Dendritic cell treated with granulocyte-macrophage colony-stimulating factor and Interleukin-4, amounts not matched to agents 40 ng/mL and 50 ng/mL, for 4 days (primary cell): ENCODE data around the gene PHF14.
"Not testable (repeated sequence)": the region's sequence is repeated elsewhere in the genome, so short reads cannot be mapped to it uniquely, and the experiment has no call there.

Experiments
- H3K27ac Mint-ChIP-seq: one replicate; pipeline ENCODE4 v1.8.0; 2022; ENCODE audit warnings: mild to moderate bottlenecking, mixed read lengths
- H3K27me3 Mint-ChIP-seq: one replicate; pipeline ENCODE4 v1.8.0; 2022; ENCODE audit warnings: mild to moderate bottlenecking, mixed read lengths
- H3K36me3 Mint-ChIP-seq: one replicate; pipeline ENCODE4 v1.8.0; 2022; ENCODE audit warnings: low read depth, mixed read lengths
- H3K4me1 Mint-ChIP-seq: one replicate; pipeline ENCODE4 v1.8.0; 2022; ENCODE audit warnings: low read depth, mixed read lengths
- H3K4me3 Mint-ChIP-seq: one replicate; pipeline ENCODE4 v1.8.0; 2022; ENCODE audit warnings: mild to moderate bottlenecking, moderate library complexity, mixed read lengths
- H3K9me3 Mint-ChIP-seq: one replicate; pipeline ENCODE4 v1.8.0; 2022; ENCODE audit warnings: mixed read lengths
- intact Hi-C: fragments of 100-400 bp; cut with micrococcal nuclease; formaldehyde crosslinking; loops from one replicate; pipeline ENCODE4 v1.15.0; 2022

PHF14 gene

DNA sequence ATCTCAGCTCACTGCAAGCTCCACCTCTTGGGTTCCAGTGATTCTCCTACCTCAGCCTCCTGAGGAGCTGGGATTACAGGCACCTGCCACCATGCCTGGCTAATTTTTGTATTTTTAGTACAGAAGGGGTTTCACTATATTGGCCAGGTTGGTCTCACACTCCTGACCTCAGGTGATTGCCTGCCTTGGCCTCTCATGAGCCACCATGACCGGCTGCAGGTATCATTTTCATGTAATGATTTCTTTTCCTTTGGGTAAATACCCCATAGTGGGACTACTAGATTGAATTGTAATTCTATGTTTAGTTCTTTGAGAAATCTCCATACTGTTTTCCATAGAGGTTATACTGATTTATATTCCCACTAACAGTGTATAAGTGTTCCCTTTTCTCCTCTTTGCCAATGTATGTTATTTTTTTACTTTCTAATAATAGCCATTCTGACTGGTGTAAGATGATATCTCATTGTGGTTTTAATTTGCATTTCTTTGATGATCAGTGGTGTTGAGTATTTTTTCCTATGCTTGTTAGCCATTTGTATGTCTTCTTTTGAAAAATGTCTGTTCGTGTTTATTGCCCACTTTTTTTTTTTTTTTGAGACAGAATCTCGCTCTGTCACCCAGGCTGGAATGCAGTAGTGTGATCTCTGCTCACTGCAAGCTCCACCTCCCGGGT is 20.5 kb upstream of the PHF14 start:
- H3K4me1 Mint-ChIP-seq, H3K27ac Mint-ChIP-seq, H3K9me3 Mint-ChIP-seq, H3K4me3 Mint-ChIP-seq, H3K36me3 Mint-ChIP-seq, intact Hi-C loops, H3K27me3 Mint-ChIP-seq: not testable (repeated sequence)

DNA sequence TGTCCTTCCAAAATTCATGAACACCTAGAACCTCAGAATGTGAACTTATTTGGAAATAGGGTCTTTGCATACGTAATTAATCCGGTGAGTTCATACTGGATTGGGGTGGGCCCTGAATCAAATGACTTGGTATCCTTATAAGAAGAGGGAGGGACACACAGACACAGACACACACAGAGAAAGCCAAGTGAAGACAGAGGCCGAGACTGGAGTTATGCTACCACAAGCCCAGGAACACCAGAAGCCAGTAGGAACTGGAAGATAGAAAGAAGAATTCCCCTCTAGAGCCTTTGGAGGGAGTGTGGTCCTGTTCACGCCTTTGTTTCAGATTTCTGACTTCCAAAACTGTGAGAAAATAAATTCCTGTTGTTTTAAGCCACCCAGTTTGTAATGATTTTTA is 17.1 kb upstream of the PHF14 start:
- Mint-ChIP-seq H3K4me1 (no peaks in the 10 kb centered on the region), H3K27me3 (peaks cover 2% of the 10 kb centered on the region), H3K27ac (no peak overlapping the region), H3K9me3 (peaks cover 8% of the 10 kb centered on the region), H3K36me3 (no peaks in the 10 kb centered on the region), H3K4me3 (no peak overlapping the region)
- intact Hi-C loops = no loop called here

DNA sequence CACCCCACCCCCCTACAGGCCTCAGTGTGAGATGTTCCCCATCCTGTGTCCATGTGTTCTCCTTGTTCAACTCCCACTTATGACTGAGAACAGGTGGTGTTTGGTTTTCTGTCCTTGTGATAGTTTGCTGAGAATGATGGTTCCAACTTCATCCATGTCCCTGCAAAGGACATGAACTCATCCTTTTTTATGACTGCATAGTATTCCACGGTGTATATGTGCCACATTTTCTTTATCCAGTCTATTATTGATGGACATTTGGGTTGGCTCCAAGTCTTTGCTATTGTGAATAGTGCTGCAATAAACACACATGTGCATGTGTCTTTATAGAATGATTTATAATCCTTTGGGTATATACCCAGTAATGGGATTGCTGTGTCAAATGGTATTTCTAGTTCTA is 13.4 kb upstream of the PHF14 start:
- H3K36me3 Mint-ChIP-seq, H3K4me1 Mint-ChIP-seq, H3K4me3 Mint-ChIP-seq, H3K27me3 Mint-ChIP-seq, intact Hi-C loops, H3K27ac Mint-ChIP-seq: not testable (repeated sequence)
- H3K9me3 Mint-ChIP-seq = peaks cover 15% of the 10 kb centered on the region

DNA sequence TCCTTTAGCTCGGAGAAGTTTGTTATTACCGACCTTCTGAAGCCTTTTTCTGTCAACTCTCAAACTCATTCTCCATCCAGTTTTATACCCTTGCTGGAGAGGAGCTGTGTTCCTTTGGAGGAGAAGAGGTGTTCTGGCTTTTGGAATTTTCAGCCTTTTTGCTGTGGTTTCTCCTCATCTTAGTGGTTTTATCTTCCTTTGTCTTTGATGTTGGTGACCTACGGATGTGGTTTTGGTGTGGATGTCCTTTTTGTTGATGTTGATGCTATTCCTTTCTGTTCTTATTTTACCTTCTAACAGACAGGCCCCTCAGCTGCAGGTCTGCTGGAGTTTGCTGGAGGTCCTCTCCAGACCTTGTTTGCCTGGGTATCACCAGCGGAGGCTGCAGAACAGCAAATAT is 8.7 kb upstream of the PHF14 start:
- H3K4me3 Mint-ChIP-seq, H3K4me1 Mint-ChIP-seq, H3K27ac Mint-ChIP-seq, H3K27me3 Mint-ChIP-seq, H3K36me3 Mint-ChIP-seq, intact Hi-C loops: not testable (repeated sequence)
- peaks cover 25% of the 10 kb centered on the region for H3K9me3 Mint-ChIP-seq

- intact Hi-C loops = no loop called here
These were observed 1.5 kb upstream of the PHF14 start for GRCh38 chr7:10972174-10972573.

DNA sequence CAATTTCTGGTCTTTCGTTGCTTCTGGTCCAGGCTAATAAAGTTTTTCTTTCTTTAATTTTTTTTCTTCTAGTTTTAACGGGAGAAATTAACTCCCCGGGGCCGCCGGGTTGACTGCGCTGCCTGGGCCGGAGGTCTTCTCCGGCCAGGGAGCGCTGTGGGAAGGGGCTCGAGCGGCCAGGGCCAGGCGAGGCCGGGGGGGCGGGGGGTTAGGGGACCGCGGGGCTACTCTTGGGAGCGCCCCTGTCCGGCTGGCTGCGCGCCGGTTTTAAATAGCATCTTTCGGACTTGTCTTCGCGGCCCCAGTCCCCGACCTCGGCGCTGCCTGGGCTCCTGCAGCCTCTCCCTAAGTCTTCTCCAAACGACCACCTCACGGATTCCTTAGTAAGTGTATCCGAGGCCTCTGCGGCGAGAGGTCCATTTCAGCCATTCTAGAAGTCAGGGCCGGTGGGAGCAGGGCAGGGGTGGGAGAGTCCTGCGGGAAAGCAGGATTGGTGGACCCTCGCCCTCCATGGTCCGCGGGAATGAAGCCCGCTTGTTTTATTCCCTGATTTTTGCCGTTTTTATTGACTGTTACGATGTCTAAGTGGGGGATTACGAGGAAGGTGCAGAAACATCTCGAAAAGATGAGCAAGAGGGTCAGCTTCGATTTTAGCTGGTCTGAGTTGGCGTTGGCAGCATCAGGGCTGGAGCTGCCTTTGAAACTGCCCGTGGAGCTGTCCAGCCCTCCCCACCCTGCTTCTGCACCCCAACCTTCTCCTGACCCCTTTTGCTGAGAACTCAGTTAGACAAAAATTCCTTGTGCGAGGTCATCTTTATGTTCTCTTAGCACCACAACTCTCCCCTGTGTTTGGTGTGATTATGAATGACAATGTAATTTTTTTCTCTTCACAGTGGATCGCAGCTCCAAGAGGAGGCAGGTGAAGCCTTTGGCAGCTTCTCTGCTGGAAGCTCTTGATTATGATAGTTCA is 555 bp downstream of the PHF14 start:
- H3K4me1 Mint-ChIP-seq = peaks cover 9% of the 10 kb centered on the region

More at GRCh38 chr7:10972174-10972573, 1.5 kb upstream of the PHF14 start:
- Mint-ChIP-seq H3K4me1 (peaks cover 9% of the 10 kb centered on the region), H3K9me3 (no peaks in the 10 kb centered on the region), H3K4me3 (no peak overlapping the region), H3K36me3 (peaks cover 15% of the 10 kb centered on the region), H3K27me3 (no peaks in the 10 kb centered on the region), H3K27ac (no peak overlapping the region)

GRCh38 chr7:10977113-10977512 is 3.4 kb downstream of the PHF14 start:
- Mint-ChIP-seq H3K4me1 (peaks cover 9% of the 10 kb centered on the region), H3K4me3 (no peak overlapping the region), H3K27ac (no peak overlapping the region), H3K27me3 (no peaks in the 10 kb centered on the region), H3K9me3 (no peaks in the 10 kb centered on the region), H3K36me3 (peaks cover 22% of the 10 kb centered on the region)
- intact Hi-C loops = no loop called here

More for the DNA sequence above, 555 bp downstream of the PHF14 start:
- Mint-ChIP-seq H3K27me3 (no peaks in the 10 kb centered on the region), H3K4me3 (peak overlapping the region; percentile 85), H3K27ac (peak overlapping the region; percentile 85), H3K36me3 (peaks cover 15% of the 10 kb centered on the region), H3K9me3 (no peaks in the 10 kb centered on the region)
- intact Hi-C loops = loop anchor here (1.0 kb wide), 1 partner anchor 34 kb away; a partner anchor contains a TSS

DNA sequence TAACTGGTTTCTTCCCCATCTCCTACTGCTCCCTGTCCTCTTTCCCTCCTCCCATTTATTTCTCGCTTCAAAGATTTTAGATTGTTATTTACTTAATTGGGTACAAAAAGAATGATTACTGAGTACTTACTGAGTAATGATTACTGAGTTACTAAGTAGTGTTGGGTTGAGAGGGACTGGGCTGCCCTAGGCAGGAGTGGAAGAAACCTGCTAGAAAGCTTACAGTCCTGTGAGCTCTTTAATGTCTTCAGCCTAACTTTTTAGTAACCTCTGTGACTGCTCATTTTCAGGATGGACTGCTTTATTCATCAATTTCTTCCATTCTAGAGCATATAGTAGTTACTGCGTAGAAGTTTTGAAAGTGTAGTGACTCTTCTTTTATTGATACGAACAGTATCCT is 7.6 kb downstream of the PHF14 start:
- no peak overlapping the region for H3K27ac Mint-ChIP-seq
- peaks cover 18% of the 10 kb centered on the region for H3K36me3 Mint-ChIP-seq
- H3K27me3 Mint-ChIP-seq = no peaks in the 10 kb centered on the region
- intact Hi-C loops = no loop called here
- H3K4me1 Mint-ChIP-seq = no peaks in the 10 kb centered on the region
- H3K9me3 Mint-ChIP-seq = no peaks in the 10 kb centered on the region
- no peak overlapping the region for H3K4me3 Mint-ChIP-seq

GRCh38 chr7:10990748-10991147 is 17.1 kb downstream of the PHF14 start:
- H3K27me3 Mint-ChIP-seq, H3K4me1 Mint-ChIP-seq, H3K4me3 Mint-ChIP-seq, H3K27ac Mint-ChIP-seq, intact Hi-C loops: not testable (repeated sequence)
- Mint-ChIP-seq H3K9me3 (peaks cover 20% of the 10 kb centered on the region), H3K36me3 (peaks cover 60% of the 10 kb centered on the region)

DNA sequence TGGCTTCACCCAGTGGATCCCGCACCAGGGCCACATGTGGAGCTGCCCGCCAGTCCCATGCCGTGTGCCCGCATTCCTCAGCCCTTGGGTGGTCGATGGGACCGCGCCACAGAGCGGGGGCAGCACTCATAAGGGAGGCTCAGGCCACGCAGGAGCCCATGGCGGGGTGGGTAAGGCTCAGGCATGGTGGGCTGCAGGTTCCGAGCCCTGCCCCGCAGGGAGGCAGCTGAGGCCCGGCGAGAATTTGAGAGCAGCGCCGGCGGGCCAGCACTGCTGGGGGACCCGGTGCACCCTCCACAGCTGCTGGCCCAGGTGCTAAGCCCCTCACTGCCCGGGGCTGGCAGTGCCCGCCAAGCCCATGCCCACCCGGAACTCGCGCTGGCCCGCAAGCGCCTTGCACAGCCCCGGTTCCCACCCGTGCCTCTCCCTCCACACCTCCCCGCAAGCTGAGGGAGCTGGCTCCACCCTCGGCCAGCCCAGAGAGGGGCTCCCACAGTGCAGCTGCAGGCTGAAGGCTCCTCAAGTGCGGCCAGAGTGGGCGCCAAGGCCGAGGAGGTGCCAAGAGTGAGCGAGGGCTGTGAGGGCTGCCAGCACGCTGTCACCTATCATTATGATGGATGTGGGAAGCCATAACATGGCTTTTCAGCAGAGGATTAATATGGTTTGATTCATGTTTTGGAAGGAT is 22.0 kb downstream of the PHF14 start:
- H3K27me3 Mint-ChIP-seq, H3K4me1 Mint-ChIP-seq, H3K27ac Mint-ChIP-seq, intact Hi-C loops, H3K4me3 Mint-ChIP-seq: not testable (repeated sequence)
- Mint-ChIP-seq H3K9me3 (peaks cover 20% of the 10 kb centered on the region), H3K36me3 (peaks cover 60% of the 10 kb centered on the region)

GRCh38 chr7:10998996-10999757 is 25.5 kb downstream of the PHF14 start:
- H3K9me3 Mint-ChIP-seq = peaks cover 8% of the 10 kb centered on the region
- H3K36me3 Mint-ChIP-seq = peaks cover 51% of the 10 kb centered on the region
- no peaks in the 10 kb centered on the region for H3K4me1 Mint-ChIP-seq
- H3K27me3 Mint-ChIP-seq = no peaks in the 10 kb centered on the region
- H3K27ac Mint-ChIP-seq = no peak overlapping the region
- intact Hi-C loops = no loop called here
- H3K4me3 Mint-ChIP-seq = no peak overlapping the region

DNA sequence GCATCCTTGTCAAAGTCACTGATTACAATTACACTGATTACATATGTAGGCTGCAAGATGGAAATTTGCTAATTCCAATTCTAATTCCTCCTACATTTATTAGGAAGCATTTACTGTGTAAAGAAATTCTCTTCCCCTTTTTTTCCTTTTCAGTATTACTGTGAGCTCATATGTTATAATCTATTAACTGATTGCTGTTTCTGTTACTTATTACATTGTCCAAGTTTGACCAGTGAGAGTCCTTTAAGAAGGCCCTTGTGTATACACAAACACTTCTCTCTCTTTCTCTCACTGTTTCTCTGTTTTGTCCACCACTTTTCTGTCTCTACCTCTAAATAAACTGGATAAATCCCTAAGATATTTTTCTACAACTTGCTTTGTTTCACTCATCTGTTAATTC is 31.5 kb downstream of the PHF14 start:
- H3K4me3 Mint-ChIP-seq = no peak overlapping the region
- H3K4me1 Mint-ChIP-seq = peaks cover 6% of the 10 kb centered on the region
- H3K9me3 Mint-ChIP-seq = no peaks in the 10 kb centered on the region
- no peak overlapping the region for H3K27ac Mint-ChIP-seq
- no peaks in the 10 kb centered on the region for H3K27me3 Mint-ChIP-seq
- intact Hi-C loops = no loop called here
- H3K36me3 Mint-ChIP-seq = peaks cover 41% of the 10 kb centered on the region

DNA sequence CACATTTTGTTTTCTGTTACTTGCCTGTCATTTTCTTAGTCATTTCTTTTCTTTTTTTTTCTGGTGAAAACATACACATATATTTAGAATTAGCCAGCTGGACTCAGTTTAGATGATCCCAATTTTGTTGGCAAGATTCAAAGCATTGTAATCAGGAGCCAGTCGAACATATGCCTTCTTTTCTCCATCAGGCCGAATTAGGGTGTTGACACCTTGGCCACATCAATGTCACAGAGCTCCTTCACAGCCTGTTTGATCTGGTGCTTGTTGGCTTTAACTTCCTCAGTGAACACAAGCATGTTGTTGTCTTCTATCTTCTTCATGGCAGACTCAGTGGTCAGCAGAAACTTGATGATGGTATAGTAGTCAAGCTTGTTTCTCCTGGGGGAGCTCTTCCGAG is 32.6 kb downstream of the PHF14 start:
- peaks cover 6% of the 10 kb centered on the region for H3K4me1 Mint-ChIP-seq
- H3K36me3 Mint-ChIP-seq = peaks cover 34% of the 10 kb centered on the region
- H3K27ac Mint-ChIP-seq = no peak overlapping the region
- H3K9me3 Mint-ChIP-seq = no peaks in the 10 kb centered on the region
- no peaks in the 10 kb centered on the region for H3K27me3 Mint-ChIP-seq
- no peak overlapping the region for H3K4me3 Mint-ChIP-seq
- intact Hi-C loops = no loop called here
